GM19438 (cell line): ENCODE data around the gene LAYN.

Source experiments
- ATAC-seq: cut with Tn5 transposase; IDR thresholded peaks from one replicate; pipeline ENCODE4 v1.9.1; 2021; ENCODE audit warnings: low read depth; ENCODE audit not compliant: unreplicated experiment

The LAYN gene

GRCh38 chr11:111560800-111561199 lies 20.3 kb downstream of the LAYN start:
- no peak for ATAC-seq

DNA sequence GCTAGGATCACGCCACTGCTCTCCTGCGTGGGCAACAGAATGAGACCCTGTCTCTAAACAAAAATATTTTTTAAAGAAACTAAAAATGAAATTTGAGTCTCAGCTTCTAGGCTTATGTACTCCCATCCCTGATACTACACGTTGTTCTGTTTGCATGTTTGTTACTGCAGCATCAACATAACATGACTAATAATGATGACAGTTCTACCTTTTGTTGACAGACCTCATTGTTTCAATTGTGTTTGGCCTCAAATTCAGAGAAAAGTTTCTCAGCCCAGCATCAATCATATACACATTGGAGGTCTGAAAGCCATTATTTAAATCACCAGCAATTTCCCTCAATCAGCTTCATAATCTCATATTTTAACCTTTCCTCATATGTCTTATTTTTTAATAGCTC lies 20.8 kb downstream of the LAYN start:
- no peak for ATAC-seq

DNA sequence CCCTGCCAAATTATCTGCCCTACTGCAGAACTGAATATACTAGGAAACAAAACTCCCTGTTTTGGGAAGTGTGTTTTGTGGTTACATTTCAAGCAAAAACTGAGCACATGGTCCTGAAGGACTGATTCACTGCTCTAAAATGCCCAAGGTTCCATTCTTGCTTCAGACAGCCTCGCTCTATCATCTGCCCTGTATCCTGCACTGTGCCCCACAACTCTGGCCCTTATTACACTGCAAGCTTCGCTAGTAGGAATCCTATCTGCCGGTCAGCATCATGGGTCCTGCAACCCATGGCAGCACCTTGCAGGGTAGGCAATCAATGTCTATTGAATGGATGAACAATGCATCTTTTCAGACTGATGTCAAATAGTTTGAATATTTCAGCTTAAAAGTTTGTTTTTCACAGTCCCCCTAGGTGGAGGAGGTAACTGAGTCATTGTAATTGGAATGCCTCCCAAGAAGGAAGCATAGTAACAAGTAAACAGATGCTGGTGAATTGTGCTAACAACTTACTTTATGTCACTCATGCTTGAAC lies 21.3 kb downstream of the LAYN start:
- no peak for ATAC-seq

- ATAC-seq, result no peak
Measured at GRCh38 chr11:111562692-111563389, 22.3 kb downstream of the LAYN start.

GRCh38 chr11:111565114-111565720 lies 24.7 kb downstream of the LAYN start:
- ATAC-seq, result no peak

DNA sequence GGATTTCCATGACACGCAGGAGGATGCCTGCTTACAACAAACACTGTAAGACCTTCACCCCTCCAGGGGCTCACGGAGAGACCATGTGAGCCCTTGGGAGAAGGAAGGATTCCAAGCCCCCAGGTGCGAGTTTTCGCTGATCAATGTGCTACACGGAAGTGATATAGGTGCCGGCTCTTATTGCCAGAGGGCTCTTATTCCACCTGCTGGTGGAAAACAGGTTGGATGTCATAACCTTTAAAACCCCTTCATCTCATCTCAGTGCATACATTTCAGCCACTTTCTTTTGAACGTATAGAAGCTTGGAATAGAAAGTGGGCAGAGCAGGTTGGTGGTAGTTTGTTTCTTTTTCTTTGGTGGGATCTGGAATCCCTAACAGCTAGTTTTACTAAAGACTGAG lies 25.8 kb downstream of the LAYN start:
- ATAC-seq, result no peak

GRCh38 chr11:111569476-111569875 lies 29.0 kb downstream of the LAYN start:
- ATAC-seq, result no peak

DNA sequence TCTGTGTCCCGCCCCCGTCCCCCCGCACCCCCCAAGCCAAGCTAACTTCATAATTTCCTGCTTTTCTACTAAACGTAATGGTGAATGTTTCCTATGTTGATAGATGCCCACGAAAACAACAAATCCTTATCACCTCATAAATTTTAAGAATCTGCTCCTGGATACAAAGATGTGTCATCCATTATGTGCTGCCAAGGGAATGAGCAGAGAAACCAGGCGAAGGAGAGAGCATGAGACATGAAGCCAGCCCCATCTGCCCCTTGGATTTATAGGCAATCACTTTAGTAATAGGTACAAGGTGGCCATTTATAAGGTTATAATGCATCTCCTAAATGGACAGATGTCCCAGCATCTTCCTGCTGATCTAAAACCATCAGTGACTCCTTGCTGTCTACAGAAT lies 30.3 kb downstream of the LAYN start:
- ATAC-seq, result no peak

DNA sequence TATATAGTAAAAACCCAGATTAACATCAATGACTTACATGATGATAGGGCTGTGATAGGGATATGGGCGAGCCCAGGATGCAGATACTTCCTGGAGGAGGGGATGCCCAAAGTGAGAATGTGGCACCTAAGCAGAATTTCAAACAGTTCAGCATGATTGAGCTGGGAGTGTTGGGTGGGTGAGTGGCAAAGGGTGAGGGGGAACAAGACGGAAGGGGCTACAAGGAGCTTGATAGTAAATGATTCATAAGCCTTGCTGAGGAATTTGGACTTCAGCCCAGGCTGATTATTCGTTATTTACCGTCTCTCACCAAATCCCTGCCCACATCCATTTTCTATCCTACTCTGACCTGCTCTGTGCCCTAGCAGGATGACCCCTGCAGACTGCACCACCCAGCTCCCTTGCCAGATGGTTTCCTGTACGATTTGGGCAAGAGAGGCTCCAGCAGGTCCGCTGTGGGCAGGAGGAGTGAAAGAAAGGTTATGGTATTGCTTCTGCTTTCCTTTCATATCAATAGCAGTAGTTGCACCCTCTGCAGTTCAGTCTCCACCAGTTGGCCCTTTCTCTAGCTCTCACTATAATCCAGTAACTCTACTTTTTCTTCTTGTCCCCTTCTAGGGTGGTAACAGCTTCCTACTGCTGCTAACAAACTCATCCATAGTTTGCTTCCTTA lies 31.4 kb downstream of the LAYN start:
- ATAC-seq, result no peak

- ATAC-seq, result no peak
Measured at GRCh38 chr11:111572581-111572980, 32.1 kb downstream of the LAYN start.

GRCh38 chr11:111573821-111574249 lies 33.3 kb downstream of the LAYN start:
- no peak for ATAC-seq

DNA sequence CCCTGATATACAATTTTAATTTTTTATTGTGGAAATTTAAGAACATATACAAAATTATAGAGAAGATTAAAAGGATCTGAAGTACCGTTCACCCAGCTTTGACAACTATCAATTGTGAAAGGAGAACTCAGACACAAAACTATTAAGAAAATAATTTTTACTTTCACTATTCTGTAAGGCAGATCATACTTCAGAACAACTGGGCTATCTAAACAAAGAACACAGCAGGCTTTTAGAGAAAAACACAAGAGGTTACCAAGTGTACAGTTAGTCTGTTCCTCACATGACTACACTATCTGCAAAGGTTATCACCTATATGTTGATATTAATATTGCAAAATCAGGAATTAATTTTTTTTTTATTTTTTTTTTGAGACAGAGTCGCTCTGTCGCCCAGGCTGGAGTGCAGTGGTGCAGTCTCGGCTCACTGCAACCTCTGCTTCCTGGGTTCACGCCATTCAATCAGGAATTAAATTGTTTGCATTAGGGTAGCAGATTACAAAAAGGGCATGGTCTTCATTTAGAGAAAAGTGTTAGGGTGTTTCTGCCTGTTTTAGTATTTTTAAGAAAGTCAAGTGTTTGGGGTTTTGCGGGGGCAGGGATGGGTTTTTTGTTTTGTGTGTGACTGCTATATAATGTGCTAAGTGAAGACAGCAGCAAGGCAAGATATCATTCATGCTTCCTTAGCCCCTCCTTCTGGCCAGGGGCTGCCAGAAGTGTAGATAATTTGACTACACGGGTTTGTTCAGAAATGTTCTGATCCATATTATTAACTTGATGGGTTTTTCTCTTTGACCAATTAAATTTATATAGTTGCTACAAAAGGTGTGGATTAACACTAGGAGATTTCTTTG lies 34.1 kb downstream of the LAYN start:
- no peak for ATAC-seq

DNA sequence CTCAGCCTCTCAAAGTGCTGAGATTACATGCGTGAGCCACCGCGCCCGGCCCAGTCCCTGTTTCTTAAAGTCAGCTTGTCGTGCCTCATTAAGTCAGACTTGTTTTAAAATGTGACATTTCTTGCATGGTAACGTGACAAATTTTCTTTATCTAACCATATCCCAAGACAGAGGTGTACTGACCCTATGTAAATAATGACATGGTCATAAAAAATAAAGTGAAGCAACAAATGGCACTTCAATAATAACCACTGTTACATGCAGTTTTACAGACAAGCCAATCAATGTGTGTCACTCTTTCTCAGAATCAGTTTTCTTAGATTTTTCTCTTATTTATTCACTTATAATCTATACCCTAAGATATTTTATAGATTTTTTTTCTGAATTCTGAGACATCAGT lies 35.2 kb downstream of the LAYN start:
- ATAC-seq, result no peak

DNA sequence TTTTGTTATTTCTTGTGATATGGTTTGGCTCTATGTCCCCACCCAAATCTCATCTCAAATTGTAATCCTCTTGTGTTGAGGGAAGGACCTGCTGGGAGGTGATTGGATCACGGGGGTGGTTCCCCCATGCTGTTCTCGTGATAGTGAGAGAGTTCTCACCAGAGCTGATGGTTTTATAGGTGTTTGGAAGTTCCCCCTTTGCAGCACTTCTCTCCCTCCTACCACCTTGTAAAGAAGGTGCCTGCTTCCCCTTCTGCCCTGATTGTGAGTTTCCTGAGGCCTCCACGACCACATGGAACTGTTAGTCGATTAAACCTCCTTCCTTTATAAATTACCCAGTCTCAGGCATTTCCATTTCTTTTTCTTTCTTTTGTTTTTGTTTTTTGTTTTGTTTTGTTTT lies 37.3 kb downstream of the LAYN start:
- ATAC-seq, result no peak

- ATAC-seq, result no peak
Measured at GRCh38 chr11:111581341-111581740, 40.8 kb downstream of the LAYN start.

DNA sequence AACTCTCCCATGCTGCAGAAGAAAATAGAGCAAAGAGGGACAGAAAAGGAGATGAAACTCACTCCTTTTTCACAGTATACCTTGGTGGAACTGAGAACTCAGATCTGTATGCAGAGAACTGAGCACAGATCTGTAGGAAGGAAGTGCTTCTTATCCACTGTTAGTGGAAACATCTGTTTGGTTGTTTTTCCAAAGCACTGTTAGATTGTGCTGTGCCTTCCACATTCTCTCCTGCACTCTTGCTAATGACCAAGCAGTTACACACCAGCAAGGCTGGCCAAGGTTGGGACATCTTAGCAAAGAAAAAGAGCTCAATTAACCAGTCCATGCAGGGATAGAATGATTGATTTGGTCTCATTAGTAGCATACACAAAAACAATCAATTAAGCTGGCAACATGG lies 41.6 kb downstream of the LAYN start:
- ATAC-seq, result no peak

DNA sequence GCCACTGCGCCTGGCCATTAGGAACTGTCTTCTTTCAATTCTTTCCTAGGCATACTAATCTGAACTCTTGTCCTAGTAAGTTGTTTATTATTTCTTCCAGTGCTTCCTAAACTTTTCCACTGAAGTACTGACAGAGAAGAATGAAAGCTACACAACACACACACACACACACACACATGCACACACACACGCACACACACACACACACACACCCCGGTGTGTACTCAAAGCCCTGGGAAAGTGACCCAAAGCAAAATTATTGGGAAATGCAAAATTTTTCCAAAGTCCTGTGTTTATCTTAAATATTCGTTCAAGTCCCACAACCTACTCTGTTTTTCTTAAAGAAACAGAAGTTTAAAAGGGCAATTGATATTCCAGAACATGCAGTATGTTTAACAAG lies 42.4 kb downstream of the LAYN start:
- no peak for ATAC-seq

- no peak for ATAC-seq
Measured at GRCh38 chr11:111585371-111585770, 44.9 kb downstream of the LAYN start.

DNA sequence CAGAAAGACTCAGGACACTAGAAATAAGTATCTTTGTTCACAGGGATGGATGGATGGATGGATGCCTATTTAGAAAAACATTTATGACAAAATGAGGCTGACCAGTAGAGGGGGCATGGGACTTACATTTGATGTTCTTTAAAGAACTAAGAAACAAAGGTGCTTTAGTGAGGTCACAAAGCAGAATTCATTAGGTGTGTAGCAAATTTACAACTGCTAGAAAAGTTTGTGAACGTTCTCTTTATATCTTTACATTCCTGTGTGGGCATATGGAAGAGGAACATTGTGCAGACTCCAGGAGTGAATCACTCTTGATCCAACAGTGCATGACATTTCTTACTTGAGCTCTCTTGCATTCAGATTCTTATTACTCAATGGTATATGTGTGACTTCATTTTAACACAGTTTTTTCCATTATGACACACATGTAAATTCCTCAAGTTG lies 45.9 kb downstream of the LAYN start:
- ATAC-seq, result no peak

GRCh38 chr11:111589114-111589513 lies 48.6 kb downstream of the LAYN start:
- no peak for ATAC-seq
